Type B pancreatic cell (in vitro differentiated cells): ENCODE results near the gene HNF1B. TPM values are rescaled to one million over a fixed set of nuclear protein-coding genes. Genes with fewer than 3 reads are reported as not detected.

ENCODE experiments used
- DNase-seq: peaks from one replicate; pipeline ENCODE4 v3.0.0; 2021; ENCODE audit warnings: mixed read lengths; ENCODE audit not compliant: unreplicated experiment; ENCODE audit errors: extremely low spot score
- H3K27ac Mint-ChIP-seq: 2 replicates; pipeline ENCODE4 v1.8.0; 2021; ENCODE audit warnings: mild to moderate bottlenecking, mixed read lengths
- H3K27me3 Mint-ChIP-seq: 2 replicates; pipeline ENCODE4 v1.8.0; 2021; ENCODE audit warnings: mixed read lengths
- H3K36me3 Mint-ChIP-seq: 2 replicates; pipeline ENCODE4 v1.8.0; 2021; ENCODE audit warnings: mixed read lengths
- H3K4me1 Mint-ChIP-seq: one replicate; pipeline ENCODE4 v1.8.0; 2021; ENCODE audit warnings: mixed read lengths; ENCODE audit not compliant: unreplicated experiment
- H3K4me3 Mint-ChIP-seq: 2 replicates; pipeline ENCODE4 v1.8.0; 2021; ENCODE audit warnings: mild to moderate bottlenecking, mixed read lengths
- H3K9me3 Mint-ChIP-seq: 2 replicates; pipeline ENCODE4 v1.8.0; 2021; ENCODE audit warnings: mixed read lengths
- total RNA-seq: library from RNA; stranded (reverse); gene quantifications from 2 replicates; pipeline ENCODE4 v1.2.1, GENCODE V29; 2021; ENCODE audit warnings: low replicate concordance
- TF ChIP-seq, protein P1 (sequence below): fragments of 200-600 bp; sonication (generic); conservative IDR thresholded peaks from 2 replicates; pipeline ENCODE4 v1.5.0; 2021; ENCODE audit warnings: antibody characterized with exemption, mild to moderate bottlenecking

HNF1B gene
- total RNA-seq, 1 donor from 2014 or later = 19.0 TPM

DNA sequence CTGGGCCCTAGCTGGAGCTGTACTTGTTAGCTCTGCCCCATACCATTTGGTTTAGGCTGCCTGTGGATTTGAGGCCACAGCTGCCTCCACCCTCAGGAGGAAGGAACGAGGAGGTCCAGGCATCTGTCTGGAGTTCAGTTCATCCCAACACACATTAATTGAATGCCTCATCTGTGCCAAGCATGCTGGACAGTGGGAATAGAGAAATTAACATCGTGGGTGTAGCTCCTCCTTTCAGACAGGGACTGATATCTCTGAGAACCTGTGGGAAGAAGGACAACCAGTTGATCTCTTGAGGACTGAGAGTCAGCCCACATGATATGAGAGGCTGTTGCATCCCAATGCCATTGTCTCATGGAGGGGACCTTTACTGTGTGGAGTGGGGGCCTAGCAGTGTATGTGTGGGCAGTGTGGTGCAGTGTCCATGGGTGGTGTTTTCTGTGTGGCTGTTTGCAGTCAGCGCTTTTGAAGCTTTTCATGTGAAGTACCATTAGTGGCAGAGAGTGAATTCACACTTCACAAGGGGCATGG, 72.2 kb downstream of the HNF1B start:
- TF ChIP-seq, protein P1, sequence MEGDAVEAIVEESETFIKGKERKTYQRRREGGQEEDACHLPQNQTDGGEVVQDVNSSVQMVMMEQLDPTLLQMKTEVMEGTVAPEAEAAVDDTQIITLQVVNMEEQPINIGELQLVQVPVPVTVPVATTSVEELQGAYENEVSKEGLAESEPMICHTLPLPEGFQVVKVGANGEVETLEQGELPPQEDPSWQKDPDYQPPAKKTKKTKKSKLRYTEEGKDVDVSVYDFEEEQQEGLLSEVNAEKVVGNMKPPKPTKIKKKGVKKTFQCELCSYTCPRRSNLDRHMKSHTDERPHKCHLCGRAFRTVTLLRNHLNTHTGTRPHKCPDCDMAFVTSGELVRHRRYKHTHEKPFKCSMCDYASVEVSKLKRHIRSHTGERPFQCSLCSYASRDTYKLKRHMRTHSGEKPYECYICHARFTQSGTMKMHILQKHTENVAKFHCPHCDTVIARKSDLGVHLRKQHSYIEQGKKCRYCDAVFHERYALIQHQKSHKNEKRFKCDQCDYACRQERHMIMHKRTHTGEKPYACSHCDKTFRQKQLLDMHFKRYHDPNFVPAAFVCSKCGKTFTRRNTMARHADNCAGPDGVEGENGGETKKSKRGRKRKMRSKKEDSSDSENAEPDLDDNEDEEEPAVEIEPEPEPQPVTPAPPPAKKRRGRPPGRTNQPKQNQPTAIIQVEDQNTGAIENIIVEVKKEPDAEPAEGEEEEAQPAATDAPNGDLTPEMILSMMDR = no peak
- peaks cover 3% of the 10 kb centered on the region for H3K27me3 Mint-ChIP-seq
- no peak for DNase-seq
- peaks cover 24% of the 10 kb centered on the region for H3K4me1 Mint-ChIP-seq
- H3K4me3 Mint-ChIP-seq = no peak overlapping the region
- no peaks in the 10 kb centered on the region for H3K36me3 Mint-ChIP-seq
- H3K9me3 Mint-ChIP-seq = no peaks in the 10 kb centered on the region
- peak overlapping the region; percentile 55 for H3K27ac Mint-ChIP-seq

DNA sequence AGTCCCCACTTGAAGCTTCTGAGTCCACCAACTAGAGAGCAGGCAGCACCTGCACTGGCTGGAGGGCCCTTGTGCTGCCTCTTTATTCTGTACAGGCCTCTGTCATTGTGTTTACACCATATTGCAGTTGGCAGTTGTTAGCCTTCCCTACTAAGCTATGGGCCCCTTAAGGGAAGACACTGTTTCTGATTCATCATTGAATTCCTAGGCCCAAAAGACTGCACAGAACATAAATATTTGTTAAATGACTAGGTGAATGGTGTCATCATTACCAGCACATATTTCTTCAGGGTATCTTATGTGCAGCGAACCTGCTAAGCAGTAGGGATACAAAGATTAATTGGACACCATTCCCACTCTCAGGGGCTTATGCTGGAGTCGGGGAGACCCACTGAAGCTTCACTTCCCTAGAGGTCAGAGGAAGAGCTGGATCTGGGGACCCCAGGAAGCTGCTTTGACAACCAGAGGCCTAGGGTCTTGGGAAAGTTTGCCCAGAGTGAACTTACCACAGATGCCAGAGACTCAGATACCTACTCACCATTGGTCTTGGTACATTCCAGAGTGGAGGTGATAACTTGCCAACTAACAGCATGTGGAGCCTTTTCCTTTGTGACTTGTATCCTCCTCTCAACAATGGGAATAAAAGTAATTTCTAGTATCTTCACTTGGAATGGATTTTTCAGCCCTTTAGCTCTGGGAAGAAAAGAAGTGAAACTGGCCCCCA, 72.9 kb downstream of the HNF1B start:
- TF ChIP-seq, protein P1 = no peak
- Mint-ChIP-seq H3K36me3 (no peaks in the 10 kb centered on the region), H3K27me3 (peaks cover 3% of the 10 kb centered on the region), H3K4me3 (no peak overlapping the region), H3K27ac (peak overlapping the region; percentile 55), H3K9me3 (no peaks in the 10 kb centered on the region), H3K4me1 (peaks cover 24% of the 10 kb centered on the region)
- DNase-seq = no peak

DNA sequence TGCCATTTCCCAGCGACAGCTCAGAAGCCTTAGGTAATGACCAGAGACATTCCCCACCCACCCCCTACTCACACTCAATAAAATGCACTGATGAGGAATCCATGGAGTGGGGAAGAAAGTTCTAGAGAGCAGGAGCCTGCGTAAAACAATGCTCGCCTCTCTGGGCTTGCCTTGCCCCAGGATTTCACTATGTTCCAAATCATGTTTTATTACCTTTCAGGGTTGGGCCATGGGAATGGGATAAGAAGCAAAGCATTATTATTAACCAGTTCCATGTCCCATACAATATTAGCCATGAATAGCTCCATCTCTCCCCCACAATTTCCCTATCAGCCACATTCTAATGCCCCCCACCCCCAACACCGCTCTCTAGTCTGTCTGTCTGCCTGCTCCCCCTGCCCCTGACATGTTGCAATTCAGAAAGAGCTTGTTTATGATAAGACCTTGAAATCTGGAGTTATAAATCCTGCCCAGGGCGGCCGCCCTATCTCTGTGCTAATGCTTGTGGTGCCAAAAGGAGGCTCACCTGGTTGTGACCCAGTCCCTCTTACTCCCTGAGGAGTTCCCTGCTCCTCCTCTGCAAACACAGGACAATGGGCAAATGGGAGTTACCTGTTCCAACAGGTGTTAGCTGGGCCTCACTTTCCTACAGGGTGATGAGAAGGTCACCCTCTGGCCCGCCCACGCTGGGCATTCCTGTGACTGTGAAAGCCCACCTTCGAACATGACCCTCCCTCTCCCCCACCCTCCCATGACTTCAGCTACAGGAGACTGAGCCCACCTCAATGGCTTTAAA, 73.6 kb downstream of the HNF1B start:
- H3K9me3 Mint-ChIP-seq = no peaks in the 10 kb centered on the region
- peaks cover 16% of the 10 kb centered on the region for H3K4me1 Mint-ChIP-seq
- peak overlapping the region; percentile 55 for H3K27ac Mint-ChIP-seq
- H3K4me3 Mint-ChIP-seq = no peak overlapping the region
- TF ChIP-seq, protein P1 = no peak
- no peaks in the 10 kb centered on the region for H3K36me3 Mint-ChIP-seq
- no peak for DNase-seq
- no peaks in the 10 kb centered on the region for H3K27me3 Mint-ChIP-seq

DNA sequence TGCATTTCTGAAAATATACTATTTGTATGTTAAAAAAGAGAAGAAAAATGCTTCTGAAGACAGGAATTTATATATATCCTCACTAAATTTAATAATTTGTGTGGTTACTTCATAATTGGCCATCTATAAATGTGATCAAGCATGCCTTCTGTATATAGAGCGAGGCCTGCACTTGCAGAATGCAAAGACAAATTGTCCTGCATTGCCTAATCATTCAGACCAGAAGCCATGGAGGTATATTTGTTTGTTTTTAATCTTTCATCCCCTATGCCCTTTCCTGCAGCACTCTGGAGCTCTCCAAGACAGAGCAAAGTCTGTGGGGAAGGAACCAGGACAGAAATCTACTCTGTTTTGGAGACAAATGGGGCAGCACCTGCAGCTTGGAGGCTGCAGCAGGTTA, 77.8 kb downstream of the HNF1B start:
- peaks cover 6% of the 10 kb centered on the region for H3K4me1 Mint-ChIP-seq
- H3K27me3 Mint-ChIP-seq = no peaks in the 10 kb centered on the region
- no peak overlapping the region for H3K27ac Mint-ChIP-seq
- no peaks in the 10 kb centered on the region for H3K36me3 Mint-ChIP-seq
- DNase-seq = no peak
- H3K9me3 Mint-ChIP-seq = no peaks in the 10 kb centered on the region
- no peak overlapping the region for H3K4me3 Mint-ChIP-seq
- TF ChIP-seq, protein P1 = no peak

DNA sequence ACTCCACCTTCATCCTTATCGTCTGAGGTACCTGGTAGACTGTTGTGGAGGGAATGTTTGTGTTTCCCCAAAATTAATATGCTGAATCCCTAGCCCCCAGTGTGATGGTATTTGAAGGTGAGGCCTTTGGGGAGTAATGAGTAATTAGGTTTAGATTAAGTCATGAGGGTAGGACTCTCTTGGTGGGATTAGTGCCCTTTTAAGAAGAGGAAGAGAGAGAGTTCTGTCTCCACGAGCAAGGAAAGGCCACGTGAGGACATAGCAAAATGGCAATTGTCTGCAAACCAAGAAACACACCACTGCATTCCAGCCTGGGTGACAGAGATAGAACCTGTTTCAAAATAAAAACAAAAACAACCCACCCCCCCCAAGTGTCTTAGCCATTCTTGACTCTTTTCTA, 80.6 kb downstream of the HNF1B start:
- Mint-ChIP-seq H3K4me1 (peaks cover 4% of the 10 kb centered on the region), H3K9me3 (no peaks in the 10 kb centered on the region), H3K4me3 (no peak overlapping the region), H3K27me3 (peaks cover 13% of the 10 kb centered on the region), H3K27ac (no peak overlapping the region), H3K36me3 (no peaks in the 10 kb centered on the region)
- DNase-seq = no peak
- TF ChIP-seq, protein P1 = no peak
